HepG2 (cell line): ENCODE results near the gene FABP6. TPM values are rescaled to one million over a fixed set of nuclear protein-coding genes. Genes with fewer than 3 reads are reported as not detected.

Source experiments
- ATAC-seq: fragments of 200-7000 bp; cut with Tn5 transposase; 3 replicates; pipeline ENCODE4 v1.9.1; 2020; ENCODE audit warnings: mild to moderate bottlenecking, moderate library complexity
- BruUV-seq: library from RNA; stranded (reverse); fragments of 400-500 nt; replicated peaks from 2 replicates; lab custom pipeline; 2021; lab: Mats Ljungman, UMichigan
- CTCF ChIA-PET: fragments of 300-600 bp; formaldehyde crosslinking; extraction: SDS; loops from one replicate; lab custom pipeline; 2021; ENCODE audit warnings: low total read pairs, inconsistent platforms, low intra/inter-chr PET ratio; lab: Yijun Ruan, JAX
- POLR2A ChIA-PET: fragments of 350-600 bp; sonication (Branson Sonifier 250); formaldehyde crosslinking; loops from one replicate; lab custom pipeline; 2020; ENCODE audit warnings: antibody characterized with exemption, inconsistent platforms; lab: Yijun Ruan, JAX
- DNase-seq: peaks from one replicate; pipeline ENCODE4 v3.0.0-alpha.2; 2015; ENCODE audit warnings: low spot score
- FAIRE-seq: peaks from 3 replicates; lab custom pipeline; 2011; peaks lifted over from hg19 to GRCh38; lab: Jason Lieb, UNC
- H2AFZ ChIP-seq: one replicate; pipeline ENCODE4 v1.6.1; 2011; ENCODE audit warnings: low read length, inconsistent platforms
- H3K27ac ChIP-seq: fragments of 300-600 bp; 3 replicates; pipeline ENCODE4 v1.8.0; 2011; ENCODE audit warnings: mixed run types, mild to moderate bottlenecking, mixed read lengths, low read length, inconsistent platforms; ENCODE audit not compliant: insufficient read depth; ENCODE audit errors: extremely low read length
- H3K27me3 ChIP-seq, 2 experiments: fragments of 200-600 bp in 1 of 2; 2 replicates in 1 of 2; 3 replicates in 1 of 2; pipeline versions ENCODE4 v1.6.0 to v1.8.0; 2011; ENCODE audit warnings: low read length in 2 of 2, mild to moderate bottlenecking in 2 of 2, moderate library complexity in 2 of 2, inconsistent platforms in 1 of 2; ENCODE audit not compliant: insufficient read depth in 2 of 2, control insufficient read depth in 1 of 2
- H3K36me3 ChIP-seq, 2 experiments: fragments of 200-600 bp in 1 of 2; replicated peaks in 1 of 2; 2 replicates in 1 of 2; 3 replicates in 1 of 2; pipeline versions ENCODE4 v1.5.1 to v1.8.0; 2011; ENCODE audit warnings: low read length in 2 of 2, inconsistent platforms in 1 of 2; ENCODE audit not compliant: insufficient read depth in 2 of 2, control insufficient read depth in 1 of 2
- H3K4me1 ChIP-seq: 2 replicates; pipeline ENCODE4 v1.5.1; 2012; ENCODE audit warnings: low read length, inconsistent platforms; ENCODE audit not compliant: insufficient read depth
- H3K4me2 ChIP-seq: 2 replicates; pipeline ENCODE4 v1.6.0; 2011; ENCODE audit warnings: low read depth, low read length, inconsistent platforms
- H3K4me3 ChIP-seq, 3 experiments: fragments of 200-600 bp in 1 of 3; sonication (generic), shearing (Covaris generic) in 1 of 3; replicated peaks in 1 of 3; 2 replicates each; pipeline ENCODE4 v1.5.1; 2011 to 2016; ENCODE audit warnings: low read length in 3 of 3, inconsistent platforms in 2 of 3, low read depth in 2 of 3, mild to moderate bottlenecking in 2 of 3, control low read depth in 1 of 3, mixed read lengths in 1 of 3; ENCODE audit not compliant: insufficient read depth in 1 of 3
- H3K79me2 ChIP-seq: one replicate; pipeline ENCODE4 v1.6.1; 2011; ENCODE audit warnings: low read length, inconsistent platforms; ENCODE audit not compliant: insufficient read depth
- H3K9ac ChIP-seq: 2 replicates; pipeline ENCODE4 v1.6.0; 2011; ENCODE audit warnings: mild to moderate bottlenecking, low read depth, low read length, inconsistent platforms; ENCODE audit not compliant: insufficient read depth
- H3K9me3 ChIP-seq: 2 replicates; pipeline ENCODE4 v1.5.1; 2012; ENCODE audit warnings: mild to moderate bottlenecking, low read length
- H4K20me1 ChIP-seq: 2 replicates; pipeline ENCODE4 v1.6.0; 2011; ENCODE audit warnings: inconsistent platforms, mild to moderate bottlenecking, low read length, moderate library complexity; ENCODE audit not compliant: insufficient read depth
- CREB1 ChIP-seq, 2 experiments: fragments of 450-650 bp in 1 of 2; IDR thresholded peaks; 2 replicates each; pipeline ENCODE4 v1.6.1; 2016 to 2017; ENCODE audit warnings: control low read depth in 1 of 2, mild to moderate bottlenecking in 1 of 2, missing compliant biosample characterization in 1 of 2, missing genetic modification characterization in 1 of 2
- FLYWCH1 ChIP-seq: sonication (generic); formaldehyde crosslinking; IDR thresholded peaks from 2 replicates; pipeline ENCODE4 v1.8.1; 2023; ENCODE audit warnings: mild to moderate bottlenecking, missing genetic modification reagents
- PAWR ChIP-seq: sonication (generic); formaldehyde crosslinking; IDR thresholded peaks from 2 replicates; pipeline ENCODE4 v1.4.0; 2020; ENCODE audit warnings: missing genetic modification reagents, mild to moderate bottlenecking, borderline replicate concordance
- RBM22 ChIP-seq: fragments of 200-400 bp; formaldehyde crosslinking; optimal IDR thresholded peaks from 2 replicates; pipeline ENCODE3; 2017; ENCODE audit warnings: mild to moderate bottlenecking, low read length, moderate library complexity
- TCF7L2 ChIP-seq: IDR thresholded peaks from 2 replicates; pipeline ENCODE4 v1.6.1; 2011; ENCODE audit warnings: mild to moderate bottlenecking, low read depth, low read length, moderate library complexity
- TRAFD1 ChIP-seq: sonication (generic); formaldehyde crosslinking; IDR thresholded peaks from 2 replicates; pipeline ENCODE4 v1.5.1; 2020; ENCODE audit warnings: missing genetic modification reagents, mild to moderate bottlenecking, borderline replicate concordance
- ZHX1 ChIP-seq: sonication (generic); formaldehyde crosslinking; IDR thresholded peaks from 2 replicates; pipeline ENCODE4 v1.8.1; 2022; ENCODE audit warnings: low read depth, mild to moderate bottlenecking, missing genetic modification reagents
- ZNF512 ChIP-seq: sonication (generic); formaldehyde crosslinking; IDR thresholded peaks from 2 replicates; pipeline ENCODE4 v1.4.0; 2020; ENCODE audit warnings: mild to moderate bottlenecking, missing genetic modification reagents
- ZNF572 ChIP-seq: sonication (generic); formaldehyde crosslinking; IDR thresholded peaks from 2 replicates; pipeline ENCODE4 v1.5.1; 2020; ENCODE audit warnings: mild to moderate bottlenecking, missing genetic modification reagents
- ZNF703 ChIP-seq: sonication (generic); formaldehyde crosslinking; IDR thresholded peaks from 2 replicates; pipeline ENCODE4 v1.5.1; 2020; ENCODE audit warnings: missing genetic modification reagents, mild to moderate bottlenecking, moderate library complexity, borderline replicate concordance
- ZNF766 ChIP-seq: sonication (generic); formaldehyde crosslinking; IDR thresholded peaks from 2 replicates; pipeline ENCODE4 v1.5.0; 2020; ENCODE audit warnings: missing genetic modification reagents, borderline replicate concordance
- WGBS: methylation state at CpG from one replicate; pipeline ENCODE4 v1.1.6; 2017; ENCODE audit warnings: low lambda C conversion rate; 5-methylcytosine and 5-hydroxymethylcytosine counted together
- in situ Hi-C: cut with HindIII; loops from 2 replicates; pipeline ENCODE4 v1.10.0; 2017; ENCODE audit warnings: low pct_unique_long_range_greater_than_20kb; ENCODE audit not compliant: extremely low pct_ligation_motif_present
- intact Hi-C: fragments of 100-400 bp; cut with micrococcal nuclease; formaldehyde crosslinking; loops from one replicate; pipeline ENCODE4 v1.10.0; 2022; ENCODE audit not compliant: unreplicated experiment
- polyA plus RNA-seq, 8 experiments: library from polyadenylated mRNA; depleted of rRNA in 3 of 8; stranded (reverse) in 7 of 8; unstranded in 1 of 8; fragments of >200 nt; fragmentation: Illumina TruSeq in 4 of 8; extraction: Trizol in 4 of 8; gene quantifications; 2 replicates each; pipeline versions ENCODE4 v1.2.1 to v1.2.3, GENCODE V29; 2011 to 2016; ENCODE audit warnings: low read depth in 4 of 8, missing spikeins in 1 of 8, mixed read lengths in 1 of 8; ENCODE audit not compliant: insufficient read depth in 1 of 8
- total RNA-seq, 5 experiments: library from RNA; depleted of rRNA; stranded (reverse); fragments of >200 nt; fragmentation: Illumina TruSeq; extraction: Trizol; gene quantifications; 2 replicates each; pipeline ENCODE4 v1.2.3, GENCODE V29; 2016; ENCODE audit warnings: low read depth in 1 of 5

FABP6 gene
- total and polyA plus RNA-seq, 2 of the 13 experiments (the other 11 are each of a cell fraction or from before 2014, with no cell fraction given): 0.13 TPM; not detected in 1

- TF ChIP-seq TRAFD1 (CRISPR knock-in tag) (no peak), ZNF572 (CRISPR knock-in tag) (no peak), PAWR (CRISPR knock-in tag) (no peak)
Observed at GRCh38 chr5:160268121-160268520, 38.8 kb downstream of the FABP6 start (continued).

GRCh38 chr5:160269017-160269416 is 39.7 kb downstream of the FABP6 start:
- no peaks in the 10 kb centered on the region for H3K27me3 ChIP-seq
- in situ Hi-C loops (no loop called here), intact Hi-C loops (no loop called here)
- no TSS peak for BruUV-seq
- no peak overlapping the region for H3K27ac ChIP-seq
- H2AFZ ChIP-seq: no peak overlapping the region
- no peak overlapping the region for H3K4me3 ChIP-seq
- H3K36me3 ChIP-seq: no peaks in the 10 kb centered on the region
- no peak for FAIRE-seq
- H3K4me2 ChIP-seq: no peak overlapping the region
- no peak for DNase-seq
- no peak for ATAC-seq
- no peak overlapping the region for H3K9ac ChIP-seq
- WGBS: 79% methylated on average over 7 of the region's 10 CpGs
- H3K4me1 ChIP-seq: peaks cover 13% of the 10 kb centered on the region
- ChIA-PET POLR2A (no interaction called here), CTCF (no interaction called here)
- TF ChIP-seq ZNF512 (CRISPR knock-in tag): no peak
- TF ChIP-seq ZHX1 (CRISPR knock-in tag): no peak
- TF ChIP-seq FLYWCH1 (CRISPR knock-in tag): no peak
- no peak for TF ChIP-seq ZNF703 (CRISPR knock-in tag)
- TF ChIP-seq ZNF766 (CRISPR knock-in tag): no peak
- TF ChIP-seq TCF7L2: no peak
- peak; percentile 46; the same call in 1 of the 2 replicates for TF ChIP-seq CREB1 (IDR thresholded peaks at IDR 0.05)
- no peak for TF ChIP-seq CREB1 (CRISPR knock-in tag; IDR thresholded peaks at IDR 0.05)
- no peak for TF ChIP-seq RBM22
- H3K79me2 ChIP-seq: no peaks in the 10 kb centered on the region
- H3K9me3 ChIP-seq: no peaks in the 10 kb centered on the region
- H4K20me1 ChIP-seq: no peaks in the 10 kb centered on the region
